RWPE2 (cell line): ENCODE measurements around the gene FAM25G.
"Not testable (repeated sequence)": the region's sequence is repeated elsewhere in the genome, so short reads cannot be mapped to it uniquely, and the experiment has no call there.

ENCODE experiments used
- ATAC-seq: fragments of 200-7000 bp; cut with Tn5 transposase; 3 replicates; pipeline ENCODE4 v1.9.1; 2021; ENCODE audit warnings: low read depth
- DNase-seq: peaks from one replicate; pipeline ENCODE4 v3.0.0-alpha.2; 2020; ENCODE audit warnings: low spot score
- H3K27ac ChIP-seq: fragments of 450-650 bp; 2 replicates; pipeline ENCODE4 v1.5.1; 2017; ENCODE audit warnings: mild to moderate bottlenecking; ENCODE audit not compliant: poor library complexity, severe bottlenecking
- H3K27me3 ChIP-seq: fragments of 250-450 bp; sonication (Bioruptor Pico); 2 replicates; pipeline ENCODE4 v1.5.1; 2021; ENCODE audit warnings: mild to moderate bottlenecking, moderate library complexity; ENCODE audit not compliant: insufficient read depth, poor library complexity, severe bottlenecking
- H3K36me3 ChIP-seq: fragments of 250-450 bp; sonication (Bioruptor Pico); 2 replicates; pipeline ENCODE4 v1.5.1; 2020; ENCODE audit warnings: low read depth, mild to moderate bottlenecking, moderate library complexity
- H3K4me1 ChIP-seq: fragments of 250-450 bp; sonication (Bioruptor Pico); 2 replicates; pipeline ENCODE4 v1.5.1; 2021; ENCODE audit warnings: mild to moderate bottlenecking, moderate library complexity; ENCODE audit not compliant: insufficient read depth, poor library complexity, severe bottlenecking
- H3K4me3 ChIP-seq: fragments of 250-450 bp; sonication (Bioruptor Pico); 2 replicates; pipeline ENCODE4 v1.5.1; 2021; ENCODE audit warnings: mild to moderate bottlenecking, moderate library complexity; ENCODE audit not compliant: severe bottlenecking
- H3K9me3 ChIP-seq: fragments of 250-450 bp; sonication (Bioruptor Pico); 2 replicates; pipeline ENCODE4 v1.5.1; 2021; ENCODE audit warnings: mild to moderate bottlenecking, moderate library complexity; ENCODE audit not compliant: severe bottlenecking
- CTCF ChIP-seq: fragments of 450-650 bp; IDR thresholded peaks from one replicate; pipeline ENCODE4 v1.5.1; 2017; ENCODE audit warnings: mild to moderate bottlenecking, moderate library complexity; ENCODE audit not compliant: poor library complexity, severe bottlenecking

FAM25G gene

GRCh38 chr10:47456794-47457527 is 34.5 kb downstream of the FAM25G start:
- H3K9me3 ChIP-seq: no peaks in the 10 kb centered on the region
- ATAC-seq: no peak
- TF ChIP-seq CTCF: no peak
- no peak overlapping the region for H3K27ac ChIP-seq
- H3K4me3 ChIP-seq: no peak overlapping the region
- no peaks in the 10 kb centered on the region for H3K27me3 ChIP-seq
- DNase-seq: no peak
- H3K4me1 ChIP-seq: peaks cover 5% of the 10 kb centered on the region
- no peaks in the 10 kb centered on the region for H3K36me3 ChIP-seq

DNA sequence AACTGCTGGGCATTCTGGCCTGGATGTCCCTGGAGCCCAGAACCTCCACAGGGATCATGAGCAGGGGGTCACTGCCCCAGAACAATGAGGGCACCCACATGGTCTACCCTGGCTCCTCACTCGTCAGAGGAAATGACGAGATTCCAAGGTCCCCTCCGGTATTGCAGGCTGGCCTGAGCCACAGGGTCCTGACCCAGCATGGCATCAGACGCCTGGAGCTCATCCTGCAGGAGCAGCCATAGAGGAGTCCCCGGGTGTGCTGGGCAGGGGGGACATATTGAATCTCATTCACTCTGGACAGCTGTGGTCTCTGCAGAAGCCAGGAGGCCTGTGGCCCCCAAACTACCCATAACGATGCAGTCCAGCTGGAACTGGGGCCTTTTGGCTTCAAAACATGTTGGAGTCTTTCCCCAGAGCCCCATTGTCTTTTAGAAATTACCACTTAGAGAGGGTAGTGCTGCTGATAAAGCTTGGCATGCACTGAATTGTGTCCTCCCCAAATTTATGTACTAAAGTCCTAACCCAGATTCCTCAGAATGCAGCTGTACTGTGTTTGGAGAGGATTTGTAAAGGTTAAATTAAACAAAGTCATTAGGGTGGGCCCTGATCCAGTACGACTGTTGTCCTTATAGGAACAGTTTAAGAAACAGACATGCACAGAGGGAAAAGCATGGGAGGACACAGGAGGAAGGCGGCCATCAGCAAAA is 35.3 kb downstream of the FAM25G start:
- ATAC-seq: no peak
- peaks cover 5% of the 10 kb centered on the region for H3K4me1 ChIP-seq
- H3K27me3 ChIP-seq: no peaks in the 10 kb centered on the region

DNA sequence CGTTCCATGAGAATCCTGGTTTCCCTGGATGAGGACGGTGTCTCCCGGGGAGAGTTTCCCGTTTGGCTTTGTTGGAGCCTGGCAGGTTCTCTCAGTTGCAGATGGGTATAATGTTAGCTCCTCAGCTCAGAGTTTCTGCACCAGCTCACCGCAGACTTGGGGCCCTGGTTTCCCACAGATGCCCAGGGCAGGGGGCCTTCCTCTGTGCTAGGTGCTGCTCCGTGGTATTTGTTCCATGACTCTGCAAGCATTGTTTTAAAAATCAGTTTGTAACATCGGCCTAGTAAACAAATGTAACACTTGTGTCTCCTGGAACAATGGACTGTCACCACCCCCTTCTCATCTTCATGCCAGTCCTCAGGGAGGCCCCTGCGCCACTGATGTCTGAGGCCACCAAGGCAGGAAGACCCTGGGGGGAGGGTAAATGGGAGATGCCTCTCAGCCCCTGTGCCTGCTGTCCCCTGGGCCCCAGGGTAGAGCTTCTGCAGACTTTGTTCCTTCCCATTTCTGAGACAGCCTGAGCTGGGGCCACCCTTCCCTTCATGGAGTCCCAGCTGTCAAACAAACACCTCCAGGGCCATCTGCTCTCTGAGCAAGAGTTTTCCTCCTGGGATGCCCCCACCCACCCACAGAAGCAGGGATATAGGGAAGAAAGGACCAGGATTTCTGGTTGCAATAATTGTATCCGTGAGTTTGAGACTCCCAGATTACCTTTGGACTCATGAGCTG is 36.0 kb downstream of the FAM25G start:
- not testable (repeated sequence) for H3K27ac ChIP-seq

More for the DNA sequence above, 35.3 kb downstream of the FAM25G start:
- DNase-seq: no peak
- Histone ChIP-seq H3K36me3 (no peaks in the 10 kb centered on the region), H3K9me3 (no peaks in the 10 kb centered on the region), H3K4me3 (no peak overlapping the region), H3K27ac (no peak overlapping the region)
- TF ChIP-seq CTCF: no peak

DNA sequence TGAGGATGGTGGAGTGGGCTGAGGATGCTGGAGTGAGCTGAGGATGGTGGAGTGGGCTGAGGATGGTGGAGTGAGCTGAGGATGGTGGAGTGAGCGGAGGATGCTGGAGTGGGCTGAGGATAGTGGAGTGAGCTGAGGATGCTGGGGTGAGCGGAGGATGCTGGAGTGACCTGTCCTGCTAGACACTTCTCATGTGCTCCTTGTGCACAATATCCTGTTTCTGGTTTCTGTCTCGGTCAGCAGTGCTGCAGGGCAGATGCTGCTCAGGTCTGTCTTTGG is 36.8 kb downstream of the FAM25G start:
- Histone ChIP-seq H3K9me3 (no peaks in the 10 kb centered on the region), H3K4me3 (no peak overlapping the region), H3K4me1 (peaks cover 5% of the 10 kb centered on the region), H3K27me3 (no peaks in the 10 kb centered on the region), H3K27ac (no peak overlapping the region), H3K36me3 (no peaks in the 10 kb centered on the region)
- no peak for DNase-seq
- no peak for ATAC-seq
- no peak for TF ChIP-seq CTCF

More for the DNA sequence above, 36.0 kb downstream of the FAM25G start:
- H3K27me3 ChIP-seq, DNase-seq, ATAC-seq, H3K4me3 ChIP-seq, H3K4me1 ChIP-seq, H3K9me3 ChIP-seq, H3K36me3 ChIP-seq: not testable (repeated sequence)

DNA sequence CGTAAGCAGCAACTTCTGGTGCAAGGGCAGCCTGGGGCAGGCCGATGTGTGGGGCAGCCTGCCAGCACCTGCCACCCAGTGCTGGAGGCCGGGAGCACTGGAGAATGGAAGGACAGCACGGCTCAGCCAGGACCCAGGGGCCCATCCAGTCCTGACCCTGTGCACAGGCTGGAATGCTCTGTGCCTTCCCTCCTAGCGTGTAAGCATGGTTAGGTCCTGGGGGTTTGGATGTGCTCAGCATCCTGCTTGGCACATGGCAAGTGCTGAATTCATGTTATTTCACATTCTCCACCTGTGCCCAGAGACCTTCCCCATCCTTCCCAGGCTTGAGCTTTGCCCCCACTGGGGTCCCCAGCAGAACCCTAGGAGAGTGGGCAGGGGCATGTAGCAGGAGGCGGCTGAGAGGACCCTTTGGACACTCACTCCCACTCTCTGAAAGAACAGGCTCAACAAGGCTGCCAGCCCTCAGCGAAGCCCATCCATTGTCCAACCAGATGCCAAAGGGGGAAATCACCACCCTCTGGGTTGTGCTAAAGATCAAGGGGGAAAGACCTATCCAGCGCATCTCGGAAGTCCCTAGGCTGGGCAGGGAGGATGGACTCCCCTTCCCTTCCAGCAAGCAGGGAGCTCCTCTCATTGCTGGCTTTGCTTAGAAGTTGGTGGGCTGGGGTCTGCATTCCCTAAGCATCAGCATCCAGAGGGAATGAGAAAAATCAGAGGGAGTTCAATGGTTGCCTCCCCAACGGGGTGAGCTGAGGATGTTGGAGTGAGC is 37.3 kb downstream of the FAM25G start:
- no peaks in the 10 kb centered on the region for H3K9me3 ChIP-seq
- no peak overlapping the region for H3K4me3 ChIP-seq
- H3K27me3 ChIP-seq: no peaks in the 10 kb centered on the region
- H3K4me1 ChIP-seq: peaks cover 5% of the 10 kb centered on the region
- no peak overlapping the region for H3K27ac ChIP-seq
- no peak for ATAC-seq
- no peaks in the 10 kb centered on the region for H3K36me3 ChIP-seq
- TF ChIP-seq CTCF: no peak
- DNase-seq: no peak
